Neural crest cell (in vitro differentiated cells): ENCODE data around the gene LRRC7. TPM values are rescaled to one million over a fixed set of nuclear protein-coding genes. Genes with fewer than 3 reads are reported as not detected.

ENCODE experiments used
- DNase-seq: peaks from one replicate; pipeline ENCODE4 v3.0.0; 2021; ENCODE audit warnings: low read depth, mixed read lengths, low spot score
- H3K27ac Mint-ChIP-seq: one replicate; pipeline ENCODE4 v1.8.0; 2021; ENCODE audit warnings: mild to moderate bottlenecking, mixed read lengths; ENCODE audit not compliant: unreplicated experiment
- H3K27me3 Mint-ChIP-seq: 2 replicates; pipeline ENCODE4 v1.8.0; 2021; ENCODE audit warnings: low read depth, mild to moderate bottlenecking, mixed read lengths
- H3K36me3 Mint-ChIP-seq: 2 replicates; pipeline ENCODE4 v1.8.0; 2021; ENCODE audit warnings: low read depth, mild to moderate bottlenecking, mixed read lengths
- H3K4me1 Mint-ChIP-seq: 2 replicates; pipeline ENCODE4 v1.8.0; 2021; ENCODE audit warnings: mixed read lengths
- H3K4me3 Mint-ChIP-seq: one replicate; pipeline ENCODE4 v1.8.0; 2021; ENCODE audit warnings: mild to moderate bottlenecking, mixed read lengths
- H3K9me3 Mint-ChIP-seq: 2 replicates; pipeline ENCODE4 v1.8.0; 2021; ENCODE audit warnings: mixed read lengths
- total RNA-seq: library from RNA; stranded (reverse); gene quantifications from 2 replicates; pipeline ENCODE4 v1.2.1, GENCODE V29; 2021
- TF ChIP-seq, protein P1 (sequence below): fragments of 200-600 bp; sonication (generic); conservative IDR thresholded peaks from 2 replicates; pipeline ENCODE4 v1.5.0; 2021; ENCODE audit warnings: antibody characterized with exemption, mild to moderate bottlenecking

Gene LRRC7
- total RNA-seq, 1 donor from 2014 or later = 2.4 TPM

DNA sequence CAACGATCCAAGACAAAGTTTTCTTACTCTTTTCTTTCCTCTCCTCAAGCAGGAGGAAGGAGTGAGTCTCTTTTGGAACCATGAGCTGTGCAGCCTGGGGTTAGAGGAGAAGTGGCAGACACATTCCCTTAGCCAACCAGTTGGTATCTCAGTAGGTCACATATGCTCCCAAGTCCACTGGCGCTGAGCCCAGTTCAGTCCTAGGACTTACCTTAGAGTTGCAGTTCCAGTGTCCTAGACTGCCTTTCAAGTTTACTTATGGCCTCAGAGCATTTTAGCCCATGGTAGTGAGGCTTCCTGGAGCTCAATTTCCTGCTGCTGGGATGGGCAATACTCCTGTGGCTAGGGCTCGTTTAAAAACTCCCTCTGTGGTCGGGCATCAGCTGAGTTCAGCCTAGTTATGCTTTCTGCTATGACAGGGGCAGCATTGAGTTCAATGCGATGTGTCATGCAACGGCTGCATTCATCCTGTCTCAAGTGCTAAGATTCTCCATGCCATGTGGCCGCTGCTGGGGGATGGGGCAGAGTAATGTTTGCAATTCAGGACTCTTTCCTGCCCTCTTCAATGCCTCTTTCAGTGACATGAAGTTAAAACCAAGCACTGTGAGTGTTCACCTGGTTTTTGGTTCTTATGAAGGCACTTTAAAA is 103.8 kb downstream of the LRRC7 start:
- Mint-ChIP-seq H3K4me3 (no peak overlapping the region), H3K9me3 (peaks cover 14% of the 10 kb centered on the region), H3K27me3 (no peaks in the 10 kb centered on the region), H3K36me3 (peaks cover 8% of the 10 kb centered on the region), H3K27ac (no peak overlapping the region), H3K4me1 (peaks cover 12% of the 10 kb centered on the region)
- no peak for DNase-seq
- TF ChIP-seq, protein P1, sequence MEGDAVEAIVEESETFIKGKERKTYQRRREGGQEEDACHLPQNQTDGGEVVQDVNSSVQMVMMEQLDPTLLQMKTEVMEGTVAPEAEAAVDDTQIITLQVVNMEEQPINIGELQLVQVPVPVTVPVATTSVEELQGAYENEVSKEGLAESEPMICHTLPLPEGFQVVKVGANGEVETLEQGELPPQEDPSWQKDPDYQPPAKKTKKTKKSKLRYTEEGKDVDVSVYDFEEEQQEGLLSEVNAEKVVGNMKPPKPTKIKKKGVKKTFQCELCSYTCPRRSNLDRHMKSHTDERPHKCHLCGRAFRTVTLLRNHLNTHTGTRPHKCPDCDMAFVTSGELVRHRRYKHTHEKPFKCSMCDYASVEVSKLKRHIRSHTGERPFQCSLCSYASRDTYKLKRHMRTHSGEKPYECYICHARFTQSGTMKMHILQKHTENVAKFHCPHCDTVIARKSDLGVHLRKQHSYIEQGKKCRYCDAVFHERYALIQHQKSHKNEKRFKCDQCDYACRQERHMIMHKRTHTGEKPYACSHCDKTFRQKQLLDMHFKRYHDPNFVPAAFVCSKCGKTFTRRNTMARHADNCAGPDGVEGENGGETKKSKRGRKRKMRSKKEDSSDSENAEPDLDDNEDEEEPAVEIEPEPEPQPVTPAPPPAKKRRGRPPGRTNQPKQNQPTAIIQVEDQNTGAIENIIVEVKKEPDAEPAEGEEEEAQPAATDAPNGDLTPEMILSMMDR = no peak

DNA sequence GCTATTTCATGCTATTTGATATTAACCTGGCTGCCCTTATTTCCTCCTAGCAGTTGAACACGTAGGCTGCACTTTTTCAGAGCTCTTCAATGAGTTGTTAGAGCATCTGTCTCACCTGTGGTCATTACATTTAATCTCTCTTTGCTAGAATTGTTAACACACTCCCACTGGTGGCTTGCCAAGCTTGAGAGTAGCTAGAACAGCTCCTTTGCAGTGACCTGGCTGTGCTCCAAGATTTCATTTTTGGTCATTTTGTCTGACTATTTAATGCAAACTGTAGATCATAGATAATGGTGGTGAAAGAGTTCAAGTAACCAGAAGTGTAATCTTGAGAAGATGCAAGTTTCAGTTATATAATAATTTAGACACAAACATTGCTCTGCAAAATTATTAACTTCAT is 105.6 kb downstream of the LRRC7 start:
- Mint-ChIP-seq H3K4me1 (peaks cover 12% of the 10 kb centered on the region), H3K9me3 (peaks cover 11% of the 10 kb centered on the region), H3K4me3 (no peak overlapping the region), H3K36me3 (peaks cover 8% of the 10 kb centered on the region), H3K27ac (no peak overlapping the region), H3K27me3 (no peaks in the 10 kb centered on the region)
- no peak for DNase-seq
- TF ChIP-seq, protein P1 = no peak

DNA sequence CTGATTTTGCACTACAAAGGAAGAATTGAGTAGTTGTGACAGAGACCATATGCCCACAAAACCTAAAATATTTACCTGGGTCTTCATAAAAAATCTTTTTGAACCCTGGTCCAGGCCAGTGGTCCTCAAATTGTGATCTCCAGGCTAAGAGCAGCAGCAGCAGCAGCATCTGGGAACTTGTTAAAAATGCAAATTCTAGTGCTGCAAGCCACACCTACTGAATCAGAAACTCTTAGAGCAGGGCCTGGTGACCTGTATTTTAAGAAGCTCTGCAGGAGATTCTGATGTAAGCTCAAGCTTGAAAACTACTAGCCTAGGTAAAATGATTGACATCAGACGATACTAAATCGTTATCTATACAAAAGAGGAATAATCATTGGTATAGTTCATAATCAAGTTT is 112.2 kb downstream of the LRRC7 start:
- TF ChIP-seq, protein P1 = no peak
- DNase-seq = no peak
- H3K9me3 Mint-ChIP-seq = peaks cover 4% of the 10 kb centered on the region
- no peaks in the 10 kb centered on the region for H3K27me3 Mint-ChIP-seq
- peaks cover 8% of the 10 kb centered on the region for H3K36me3 Mint-ChIP-seq
- no peak overlapping the region for H3K4me3 Mint-ChIP-seq
- no peaks in the 10 kb centered on the region for H3K4me1 Mint-ChIP-seq
- no peak overlapping the region for H3K27ac Mint-ChIP-seq

DNA sequence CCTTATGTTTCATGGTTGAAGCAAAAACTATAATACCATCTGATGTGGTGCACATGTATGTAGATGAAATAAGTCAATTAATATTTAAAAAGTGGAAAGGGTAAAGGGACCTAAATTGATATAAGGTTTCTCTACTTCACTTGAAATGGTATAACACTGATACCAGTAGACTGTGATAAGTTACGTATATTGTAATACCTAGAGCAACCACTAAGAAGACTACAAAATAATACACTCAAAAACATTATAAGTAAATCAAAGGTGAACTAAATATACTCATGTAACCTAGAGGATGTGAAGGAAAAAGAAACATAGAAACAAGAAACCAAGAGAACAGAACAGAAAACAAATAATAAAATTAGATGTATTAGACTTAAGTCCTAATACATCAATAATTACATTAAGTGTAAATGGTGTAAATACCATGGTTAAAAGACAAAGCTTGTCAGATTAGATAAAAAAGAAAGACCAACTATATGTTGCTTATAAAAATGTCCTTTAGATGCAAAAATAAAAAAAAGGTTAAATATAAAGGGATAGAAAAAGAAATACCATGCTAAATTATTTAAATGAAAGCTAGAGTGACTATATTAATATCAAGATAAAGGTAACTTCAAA is 118.8 kb downstream of the LRRC7 start:
- Mint-ChIP-seq H3K36me3 (peaks cover 16% of the 10 kb centered on the region), H3K27me3 (no peaks in the 10 kb centered on the region), H3K4me3 (no peak overlapping the region), H3K4me1 (peaks cover 13% of the 10 kb centered on the region), H3K27ac (no peak overlapping the region), H3K9me3 (peaks cover 10% of the 10 kb centered on the region)
- TF ChIP-seq, protein P1 = peak; percentile 40
- DNase-seq = no peak

DNA sequence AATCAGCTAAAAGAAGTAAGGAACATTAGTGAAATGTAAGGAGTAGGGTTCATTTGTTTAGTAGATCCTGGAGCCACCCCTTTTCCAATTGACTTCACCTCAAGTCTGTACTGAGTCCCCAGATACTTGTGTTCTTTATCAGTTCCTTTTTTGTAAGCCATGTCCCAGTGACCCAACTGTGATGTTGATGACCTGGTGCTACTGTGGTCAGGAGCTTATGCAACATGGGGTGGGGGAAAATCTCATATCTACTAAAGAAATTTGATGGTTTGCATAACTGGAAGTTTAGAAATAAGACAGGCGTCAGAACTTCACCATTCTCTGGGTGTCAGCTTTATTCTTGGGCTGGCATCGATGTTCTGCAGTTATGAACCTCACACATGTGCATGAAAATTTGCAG is 120.5 kb downstream of the LRRC7 start:
- H3K36me3 Mint-ChIP-seq = peaks cover 12% of the 10 kb centered on the region
- peaks cover 13% of the 10 kb centered on the region for H3K4me1 Mint-ChIP-seq
- TF ChIP-seq, protein P1 = no peak
- no peaks in the 10 kb centered on the region for H3K27me3 Mint-ChIP-seq
- H3K27ac Mint-ChIP-seq = no peak overlapping the region
- DNase-seq = no peak
- H3K9me3 Mint-ChIP-seq = peaks cover 6% of the 10 kb centered on the region
- H3K4me3 Mint-ChIP-seq = no peak overlapping the region
